NCI-H1930 (cell line): ENCODE measurements around the gene NFASC.
A peak's percentile ranks its signal among the peaks of the same experiment; 100 is the strongest.

Source experiments
- DNase-seq, 2 experiments: peaks; one replicate each; lab custom pipeline; 2025; lab: John Stamatoyannopoulos, UW

NFASC gene

GRCh38 chr1:204983136-204983535 is 112.5 kb downstream of the NFASC start:
- DNase-seq = no peak

GRCh38 chr1:204983881-204984280 is 113.2 kb downstream of the NFASC start:
- DNase-seq = no peak

- DNase-seq = no peak
Observed at GRCh38 chr1:204984499-204984898, 113.8 kb downstream of the NFASC start.

GRCh38 chr1:204986181-204986580 is 115.5 kb downstream of the NFASC start:
- DNase-seq = no peak

DNA sequence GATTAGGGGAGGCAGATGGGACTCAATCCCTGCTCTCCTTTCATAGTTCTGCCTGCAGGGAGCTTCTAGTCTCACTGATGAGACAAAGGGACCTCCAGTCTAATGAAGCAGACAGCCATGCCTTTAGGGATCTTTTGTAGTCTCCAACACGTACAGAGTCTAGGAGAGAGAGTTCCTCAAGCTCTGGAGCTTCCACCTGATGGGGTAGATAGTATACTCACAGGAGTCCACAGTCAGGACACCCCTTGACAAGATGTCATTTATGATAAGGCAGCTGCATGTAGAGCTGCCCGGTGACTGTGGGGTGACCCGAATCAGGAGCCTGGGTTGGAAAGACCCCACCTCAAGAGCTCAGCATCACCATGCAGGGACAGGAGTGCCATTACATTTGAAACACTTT is 117.0 kb downstream of the NFASC start:
- no peak for DNase-seq

DNA sequence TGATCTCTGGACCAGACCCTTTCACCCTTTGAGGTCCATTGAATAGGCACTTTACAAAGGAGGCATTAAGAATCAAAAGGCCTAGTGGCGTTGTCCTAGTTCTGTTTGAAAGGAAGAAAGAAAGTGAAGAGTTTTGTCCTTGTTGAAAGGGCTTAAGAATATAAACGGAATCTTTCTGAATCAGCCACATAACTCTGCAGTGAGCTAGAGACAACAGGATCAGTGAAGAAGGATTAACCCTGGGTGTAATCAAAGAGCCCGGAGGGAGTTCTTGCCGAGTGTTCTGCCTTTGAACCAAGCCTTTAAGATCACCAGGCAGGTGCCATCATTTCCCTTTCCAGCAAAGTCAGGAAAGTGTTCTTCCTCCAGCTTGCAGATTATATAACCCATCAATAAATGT is 117.5 kb downstream of the NFASC start:
- DNase-seq = no peak

GRCh38 chr1:204989266-204990058 is 118.8 kb downstream of the NFASC start:
- DNase-seq = peak; percentile 17 to 30

- no peak for DNase-seq
Observed at GRCh38 chr1:204990059-204990664, 119.5 kb downstream of the NFASC start.

GRCh38 chr1:204990721-204991341 is 120.2 kb downstream of the NFASC start:
- DNase-seq = no peak

DNA sequence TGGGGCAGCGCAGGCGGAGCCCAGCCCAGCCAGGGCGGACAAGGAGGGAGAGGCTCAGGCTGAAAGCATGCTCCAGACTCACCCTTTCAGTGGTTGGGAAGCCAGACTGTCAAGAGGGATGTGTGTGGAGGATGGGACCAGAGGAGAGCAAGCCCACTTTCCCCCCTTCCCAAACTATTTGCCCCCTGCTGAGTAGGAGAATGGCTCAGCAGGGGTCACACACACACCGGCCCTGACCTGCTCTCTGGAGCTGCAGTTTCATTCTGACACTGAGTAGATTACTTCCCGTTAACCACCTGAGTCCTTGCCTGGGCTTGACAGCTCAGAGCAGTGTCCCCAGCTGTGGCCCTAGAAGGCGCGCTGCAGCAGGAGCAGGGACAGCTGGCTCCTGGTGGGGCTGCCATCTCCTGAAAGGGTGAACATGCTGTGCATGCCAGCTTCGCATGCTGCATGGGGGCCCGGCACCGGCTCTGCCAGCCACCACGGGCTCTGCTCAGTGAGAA is 120.7 kb downstream of the NFASC start:
- no peak for DNase-seq

DNA sequence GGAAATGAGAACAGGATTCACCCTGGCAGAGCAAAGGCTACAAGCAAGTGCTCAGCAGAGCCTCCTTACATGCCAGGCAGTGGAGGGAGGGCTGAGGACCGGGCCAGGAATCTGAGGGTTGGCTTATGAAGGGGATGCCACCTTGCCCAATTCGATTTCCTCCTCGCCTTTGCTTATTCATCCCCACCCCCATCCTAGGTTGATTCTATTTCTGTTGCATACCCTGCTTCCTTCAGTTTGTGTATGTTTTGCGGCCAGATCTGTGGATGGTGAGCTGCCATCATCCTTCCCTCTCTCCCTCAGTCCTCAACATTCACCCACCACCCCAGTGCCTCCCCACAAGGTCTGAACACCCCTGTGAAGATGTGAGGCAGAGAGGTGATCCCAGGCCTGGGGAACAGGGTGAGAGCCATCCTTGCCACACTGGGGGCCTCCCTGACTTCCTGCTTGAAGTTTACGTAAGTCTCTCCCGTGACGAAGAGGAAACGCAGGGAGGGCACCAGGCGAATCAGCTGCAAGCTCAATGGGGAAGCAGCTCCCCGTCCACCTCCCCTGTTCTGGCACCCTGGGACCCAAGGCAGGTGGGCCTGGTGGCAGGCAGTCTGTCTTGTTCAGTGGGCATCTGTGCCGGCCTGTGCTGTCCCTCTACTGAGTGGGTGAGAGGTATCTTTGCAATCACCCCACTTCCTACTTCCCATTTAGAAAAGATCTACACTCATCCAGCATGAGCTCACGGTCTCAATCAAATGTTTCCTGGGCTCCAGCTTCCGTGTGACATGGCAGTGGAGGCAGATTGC is 121.7 kb downstream of the NFASC start:
- DNase-seq = no peak

GRCh38 chr1:204992998-204993314 is 122.3 kb downstream of the NFASC start:
- DNase-seq = no peak

DNA sequence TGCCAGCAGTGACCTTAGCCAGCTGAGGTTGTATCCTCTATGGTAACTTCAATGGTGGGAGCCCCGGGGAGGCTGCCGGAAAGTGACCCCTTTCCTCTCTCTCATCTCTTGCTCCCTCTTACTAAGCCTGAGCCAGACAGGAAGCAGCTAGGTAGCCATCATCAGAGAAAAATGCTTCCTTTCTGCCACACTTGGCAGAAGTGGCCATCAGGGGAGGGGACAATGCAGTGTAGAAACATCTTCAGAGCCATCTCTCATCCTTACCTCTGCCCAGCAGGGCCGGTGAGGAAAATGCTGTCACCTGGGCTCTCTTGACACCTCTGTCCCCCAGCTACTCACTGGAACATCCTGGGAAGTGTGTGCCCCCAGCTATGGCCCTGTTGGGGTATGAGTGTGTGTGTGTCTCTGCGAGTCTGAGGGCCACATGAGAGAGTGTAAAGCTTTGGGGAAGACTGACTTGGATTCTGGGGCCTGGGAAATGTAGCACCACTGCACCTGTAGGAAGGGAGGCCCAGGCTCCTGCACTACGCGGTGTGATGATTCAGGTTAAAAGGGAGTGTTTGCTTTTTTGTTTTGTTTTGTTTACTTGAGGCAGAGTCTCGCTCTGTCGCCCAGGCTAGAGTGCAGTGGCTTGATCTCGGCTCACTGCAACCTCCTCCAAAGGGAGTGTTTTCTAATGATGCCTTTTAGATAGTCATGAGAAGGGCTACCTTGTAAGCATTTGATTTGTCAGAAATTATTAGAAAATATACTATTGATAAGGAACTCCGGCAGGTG is 123.6 kb downstream of the NFASC start:
- DNase-seq = no peak

DNA sequence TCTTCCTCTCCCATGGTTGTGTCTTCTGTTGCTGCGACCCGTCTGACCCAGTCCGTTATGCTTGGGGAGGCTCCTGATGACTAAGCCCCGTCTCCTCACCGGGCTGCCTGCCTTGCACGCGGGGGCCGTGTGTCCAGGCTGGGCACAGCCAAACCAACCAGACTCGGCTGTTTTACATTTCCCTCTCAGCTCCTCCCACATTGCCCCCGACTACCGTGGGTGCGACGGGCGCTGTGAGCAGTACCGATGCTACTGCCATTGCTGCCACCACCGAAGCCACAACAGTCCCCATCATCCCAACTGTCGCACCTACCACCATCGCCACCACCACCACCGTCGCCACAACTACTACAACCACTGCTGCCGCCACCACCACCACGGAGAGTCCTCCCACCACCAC is 126.3 kb downstream of the NFASC start:
- no peak for DNase-seq

DNA sequence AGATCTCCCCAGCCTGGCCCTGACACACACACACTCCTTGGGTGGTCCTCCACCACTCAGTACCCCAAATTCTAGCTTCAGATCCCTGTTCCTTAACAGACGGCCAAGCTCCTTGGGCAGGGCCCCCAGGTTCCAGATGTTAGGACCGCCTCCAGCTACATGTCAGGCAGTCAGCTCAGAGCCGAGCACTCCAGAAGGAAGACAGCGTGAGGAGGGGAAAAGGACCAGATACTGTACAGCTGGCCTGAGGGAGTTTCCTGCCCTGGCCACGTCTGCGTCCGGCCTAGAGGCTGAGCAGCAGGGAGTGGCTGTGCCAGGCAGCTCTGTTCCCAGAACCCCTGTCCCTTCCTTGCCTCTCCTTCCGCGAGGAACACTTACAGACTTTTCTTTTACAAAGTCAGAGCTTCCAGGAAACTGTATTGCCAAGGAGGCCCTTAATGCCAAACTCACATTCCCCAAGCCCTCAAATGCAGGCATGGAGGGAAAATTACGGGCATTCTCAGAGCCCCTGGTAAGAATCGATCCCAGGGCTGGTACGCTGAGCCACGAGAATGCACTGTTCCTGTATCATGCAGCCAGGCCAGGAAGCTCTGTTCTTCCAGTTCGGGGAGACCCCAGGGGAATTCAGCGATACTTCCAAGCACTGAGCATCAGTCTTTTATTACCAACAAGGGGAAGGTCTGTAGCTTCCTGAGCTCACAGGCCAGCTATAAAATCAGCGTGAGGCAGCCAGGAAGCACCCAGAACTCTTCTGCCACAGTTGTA is 127.1 kb downstream of the NFASC start:
- DNase-seq = no peak

GRCh38 chr1:205001162-205001561 is 130.5 kb downstream of the NFASC start:
- DNase-seq = no peak

DNA sequence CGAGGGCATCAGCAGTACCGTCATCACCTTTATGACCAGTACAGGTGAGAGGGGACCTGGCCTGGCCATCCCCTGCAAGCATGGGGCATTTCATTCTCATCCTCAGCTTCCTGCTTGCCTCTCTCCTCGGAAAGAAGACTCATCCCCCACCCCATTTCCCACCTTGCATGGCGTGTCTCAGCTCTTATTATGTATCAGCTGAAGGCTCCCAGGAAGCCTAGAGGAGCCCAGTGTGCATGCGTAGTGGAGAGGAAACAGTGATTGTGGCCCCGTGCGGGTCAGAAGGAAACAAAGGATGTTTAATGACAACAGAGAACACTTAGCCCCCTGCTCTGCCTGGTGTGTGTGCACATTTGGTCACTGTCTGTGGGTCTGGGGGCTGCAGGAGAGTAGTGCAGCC is 132.0 kb downstream of the NFASC start:
- no peak for DNase-seq

DNA sequence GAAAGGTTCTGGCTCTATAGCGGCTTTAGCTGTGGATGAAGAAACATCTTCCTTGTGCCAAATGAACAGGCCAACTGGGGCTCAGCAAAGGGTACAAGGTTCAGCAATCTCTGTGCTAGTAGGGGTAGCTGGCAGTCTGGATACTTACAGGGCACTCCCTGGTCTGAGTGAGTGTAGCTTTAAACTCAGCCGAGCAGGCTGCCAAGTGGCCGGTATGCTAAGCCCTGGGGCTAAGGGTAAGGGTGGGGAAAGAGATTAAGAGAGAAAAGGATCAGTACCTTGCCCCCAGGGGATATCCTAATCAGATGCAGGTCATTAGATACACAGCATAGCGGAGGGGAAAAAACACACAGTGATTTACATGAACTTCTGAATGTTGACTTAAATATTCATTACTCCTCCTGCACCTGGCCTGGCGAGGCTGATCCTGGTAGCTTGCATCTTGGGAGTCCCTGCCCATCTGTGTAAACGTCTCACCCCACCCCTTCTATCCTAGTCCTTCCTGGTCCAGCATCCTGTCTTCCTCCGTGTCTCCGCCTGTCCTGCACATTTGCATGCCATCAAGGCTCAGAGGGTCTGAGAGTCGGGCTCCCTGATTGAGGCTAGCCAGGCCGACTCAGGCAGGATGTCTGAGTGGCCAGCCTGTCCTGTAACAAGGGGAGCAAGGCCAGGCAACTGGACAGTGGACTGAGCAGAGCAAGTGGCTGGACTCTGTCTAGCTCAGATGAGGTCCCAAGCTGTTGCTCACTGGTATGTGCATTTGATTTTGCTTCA is 132.9 kb downstream of the NFASC start:
- DNase-seq = no peak

GRCh38 chr1:205004351-205004750 is 133.7 kb downstream of the NFASC start:
- no peak for DNase-seq

DNA sequence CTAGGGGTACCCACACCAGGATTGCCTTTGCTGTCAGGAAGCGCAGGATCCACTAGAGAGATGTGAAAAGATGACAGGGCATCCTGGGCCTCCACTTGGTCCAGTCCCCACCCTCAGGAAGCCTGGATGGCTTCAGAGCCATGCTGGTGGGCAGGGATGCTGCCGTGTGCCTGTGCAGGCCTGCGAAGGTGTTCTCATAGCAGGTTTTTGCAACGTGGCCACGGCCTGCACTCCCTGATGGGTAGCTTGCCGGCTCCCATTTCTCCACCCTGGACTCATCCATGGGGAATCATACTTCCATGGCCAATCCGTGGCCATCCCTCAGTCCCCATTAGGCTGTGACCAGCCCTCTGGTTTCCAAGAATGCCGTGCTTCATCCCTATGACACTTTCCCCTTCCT is 138.2 kb downstream of the NFASC start:
- DNase-seq = no peak
